ENCODE data around the gene GSE1.
A peak's percentile ranks its signal among the peaks of the same experiment; 100 is the strongest.

Gene GSE1

DNA sequence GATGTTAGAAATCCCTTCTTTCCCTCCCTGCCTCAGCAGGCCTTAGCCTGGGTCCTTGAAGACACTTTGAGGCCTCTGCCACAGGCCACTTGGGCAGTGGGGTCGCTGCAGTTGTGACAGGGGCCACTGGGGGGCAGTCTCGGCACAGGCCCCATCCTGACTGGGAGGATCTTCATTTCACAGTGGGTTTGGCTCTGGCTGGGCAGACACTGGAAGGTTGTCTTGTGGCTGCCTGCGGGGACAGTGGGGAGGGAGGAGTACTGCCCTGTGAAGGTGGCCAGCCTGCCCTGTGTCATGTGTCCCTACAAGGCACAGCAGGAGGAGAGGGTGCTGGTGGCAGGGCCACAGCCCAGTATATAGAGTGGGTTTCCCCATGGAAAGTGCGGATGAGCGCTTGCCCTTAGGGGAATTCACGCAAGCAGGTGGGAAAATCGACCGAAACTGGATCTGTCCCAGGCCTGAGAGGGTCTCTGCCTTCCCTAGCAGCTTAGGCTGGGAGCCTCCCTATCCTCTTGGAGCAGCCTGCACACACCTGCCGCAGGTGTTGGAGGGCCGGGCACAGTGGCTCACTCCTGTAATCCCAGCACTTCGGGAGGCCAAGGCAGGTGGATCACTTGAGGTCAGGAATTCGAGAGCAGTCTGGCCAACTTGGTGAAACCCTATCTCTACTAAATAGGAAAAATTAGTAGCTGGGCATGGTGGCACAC, 46.8 kb downstream of the GSE1 start:
- H3K4me3 ChIP-seq (ENCODE audit: low read length), result no peak overlapping the region
- DNase-seq (ENCODE audit: low read depth), result no peak
- TF ChIP-seq, protein P1, sequence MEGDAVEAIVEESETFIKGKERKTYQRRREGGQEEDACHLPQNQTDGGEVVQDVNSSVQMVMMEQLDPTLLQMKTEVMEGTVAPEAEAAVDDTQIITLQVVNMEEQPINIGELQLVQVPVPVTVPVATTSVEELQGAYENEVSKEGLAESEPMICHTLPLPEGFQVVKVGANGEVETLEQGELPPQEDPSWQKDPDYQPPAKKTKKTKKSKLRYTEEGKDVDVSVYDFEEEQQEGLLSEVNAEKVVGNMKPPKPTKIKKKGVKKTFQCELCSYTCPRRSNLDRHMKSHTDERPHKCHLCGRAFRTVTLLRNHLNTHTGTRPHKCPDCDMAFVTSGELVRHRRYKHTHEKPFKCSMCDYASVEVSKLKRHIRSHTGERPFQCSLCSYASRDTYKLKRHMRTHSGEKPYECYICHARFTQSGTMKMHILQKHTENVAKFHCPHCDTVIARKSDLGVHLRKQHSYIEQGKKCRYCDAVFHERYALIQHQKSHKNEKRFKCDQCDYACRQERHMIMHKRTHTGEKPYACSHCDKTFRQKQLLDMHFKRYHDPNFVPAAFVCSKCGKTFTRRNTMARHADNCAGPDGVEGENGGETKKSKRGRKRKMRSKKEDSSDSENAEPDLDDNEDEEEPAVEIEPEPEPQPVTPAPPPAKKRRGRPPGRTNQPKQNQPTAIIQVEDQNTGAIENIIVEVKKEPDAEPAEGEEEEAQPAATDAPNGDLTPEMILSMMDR (conservative IDR thresholded peaks at IDR 0.05; ENCODE audit: low read depth, low read length), result peak; percentile 98

DNA sequence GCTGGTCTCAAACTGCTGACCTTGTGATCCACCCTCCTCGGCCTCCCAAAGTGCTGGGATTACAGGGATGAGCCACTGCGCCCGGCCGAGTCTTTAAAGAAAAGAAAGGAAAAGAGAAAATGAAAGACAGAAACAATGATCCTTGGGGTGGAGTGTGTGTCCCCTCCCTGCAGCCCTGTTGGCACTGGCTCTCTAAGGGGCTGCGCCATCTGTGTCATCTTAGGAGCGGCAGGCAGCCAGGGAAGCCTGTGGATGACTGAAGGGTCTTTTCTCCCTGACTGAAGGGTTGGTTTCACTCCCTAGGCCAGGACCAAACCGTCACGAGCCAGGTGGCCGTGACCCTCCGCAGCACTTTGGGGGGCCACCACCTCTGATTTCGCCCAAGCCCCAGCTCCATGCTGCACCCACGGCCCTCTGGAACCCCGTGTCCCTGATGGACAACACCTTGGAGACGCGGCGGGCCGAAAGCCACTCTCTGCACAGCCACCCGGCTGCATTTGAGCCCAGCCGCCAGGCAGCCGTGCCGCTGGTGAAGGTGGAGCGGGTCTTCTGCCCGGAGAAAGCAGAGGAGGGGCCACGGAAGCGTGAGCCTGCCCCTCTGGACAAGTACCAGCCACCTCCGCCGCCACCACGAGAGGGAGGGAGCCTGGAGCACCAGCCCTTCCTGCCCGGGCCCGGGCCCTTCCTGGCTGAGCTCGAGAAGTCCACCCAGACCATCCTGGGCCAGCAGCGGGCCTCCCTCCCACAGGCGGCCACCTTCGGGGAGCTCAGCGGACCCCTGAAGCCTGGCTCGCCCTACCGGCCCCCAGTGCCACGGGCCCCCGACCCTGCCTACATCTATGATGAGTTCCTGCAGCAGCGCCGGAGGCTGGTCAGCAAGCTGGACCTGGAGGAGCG, 48.0 kb downstream of the GSE1 start:
- H3K4me3 ChIP-seq (ENCODE audit: low read length), result no peak overlapping the region
- DNase-seq (ENCODE audit: low read depth), result no peak
- TF ChIP-seq, protein P1 (conservative IDR thresholded peaks at IDR 0.05; ENCODE audit: low read depth, low read length), result no peak

DNA sequence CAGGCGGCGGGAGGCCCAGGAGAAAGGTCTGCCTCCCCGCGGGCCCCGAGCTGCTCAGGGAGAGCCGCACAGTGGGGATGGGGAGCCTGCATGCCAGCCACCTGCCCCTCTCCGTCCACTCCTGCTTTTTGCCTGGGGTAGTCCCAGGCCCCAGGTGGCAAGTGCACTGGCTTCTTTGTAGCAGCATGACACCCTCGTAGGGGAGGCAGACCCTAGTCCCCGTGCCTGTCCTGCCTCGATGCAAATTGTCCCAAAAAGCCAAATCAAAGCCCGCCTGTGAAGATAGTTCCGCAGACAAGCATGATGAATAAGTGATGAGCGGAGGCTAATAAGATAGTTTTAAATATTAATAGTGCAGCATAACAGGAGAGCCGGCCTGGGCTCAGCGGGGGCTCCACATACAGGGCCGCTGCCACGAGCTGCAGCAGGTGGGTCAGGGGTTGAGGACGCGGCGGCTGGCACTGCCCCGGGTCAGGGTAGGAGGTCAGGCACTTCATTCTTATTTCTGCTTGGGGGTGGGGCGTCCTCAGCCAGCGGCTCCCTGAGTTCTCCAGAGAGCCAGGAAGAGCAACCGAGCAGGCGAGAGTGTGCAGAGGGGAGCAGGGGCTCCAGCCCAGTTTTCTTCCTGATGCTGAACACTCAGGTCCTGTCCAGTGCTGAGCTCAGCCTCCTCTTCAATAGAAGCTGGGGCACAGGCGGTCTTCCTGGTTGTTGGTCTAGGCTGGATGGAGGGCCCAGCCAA, 48.8 kb downstream of the GSE1 start:
- TF ChIP-seq, protein P1 (conservative IDR thresholded peaks at IDR 0.05; ENCODE audit: low read depth, low read length), result no peak
- H3K4me3 ChIP-seq (ENCODE audit: low read length), result no peak overlapping the region
- DNase-seq (ENCODE audit: low read depth), result no peak

DNA sequence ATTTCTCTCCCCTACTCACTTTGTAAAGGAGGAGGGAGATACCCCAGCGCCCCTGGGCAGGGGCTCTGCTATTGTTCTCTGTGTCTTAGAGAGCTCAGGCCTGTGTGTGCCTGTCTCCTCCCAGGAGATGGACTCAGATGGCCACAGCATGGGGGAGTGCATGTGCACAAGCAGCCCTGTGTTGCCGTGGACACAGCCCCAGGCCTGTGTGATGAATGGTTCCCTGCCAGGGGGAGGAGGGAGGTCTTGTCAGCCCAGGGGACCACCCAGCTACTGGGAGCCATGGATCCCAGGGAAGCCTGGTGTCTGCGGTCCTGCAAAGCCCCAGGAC, 49.3 kb downstream of the GSE1 start:
- TF ChIP-seq, protein P1 (conservative IDR thresholded peaks at IDR 0.05; ENCODE audit: low read depth, low read length), result no peak
- DNase-seq (ENCODE audit: low read depth), result no peak
- H3K4me3 ChIP-seq (ENCODE audit: low read length), result no peak overlapping the region

DNA sequence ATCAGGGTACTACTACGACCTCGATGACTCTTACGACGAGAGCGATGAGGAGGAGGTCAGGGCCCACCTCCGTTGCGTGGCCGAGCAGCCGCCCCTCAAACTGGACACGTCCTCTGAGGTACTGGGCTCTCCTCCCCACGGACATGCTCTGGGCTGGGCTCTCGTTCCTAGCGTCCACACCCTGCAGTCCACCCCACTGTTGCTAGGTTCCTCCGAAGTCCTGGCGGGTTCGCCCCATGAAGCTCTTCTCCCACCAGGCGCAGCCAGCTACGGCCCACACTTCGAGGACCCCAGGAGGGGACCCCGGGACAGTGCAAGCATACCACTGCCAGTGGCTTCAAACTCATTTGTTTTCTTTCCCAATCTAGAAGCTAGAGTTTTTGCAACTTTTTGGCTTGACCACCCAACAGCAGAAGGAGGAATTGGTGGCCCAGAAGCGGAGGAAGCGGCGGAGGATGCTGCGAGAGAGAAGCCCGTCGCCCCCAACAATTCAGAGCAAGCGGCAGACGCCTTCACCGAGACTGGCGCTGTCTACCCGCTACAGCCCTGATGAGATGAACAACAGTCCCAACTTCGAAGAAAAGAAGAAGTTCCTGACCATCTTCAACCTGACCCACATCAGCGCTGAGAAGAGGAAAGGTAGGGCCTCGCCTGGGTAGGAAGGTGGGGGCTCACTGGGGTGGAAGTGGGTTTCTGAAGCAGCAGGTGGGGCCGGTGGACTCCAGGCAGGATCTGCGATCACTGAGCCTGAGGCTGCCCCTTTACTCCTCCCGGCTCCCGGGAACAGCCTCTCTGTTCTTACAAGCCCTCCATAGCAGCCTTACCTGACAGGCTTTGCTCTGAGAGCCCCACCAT, 50.1 kb downstream of the GSE1 start:
- TF ChIP-seq, protein P1 (conservative IDR thresholded peaks at IDR 0.05; ENCODE audit: low read depth, low read length), result no peak
- no peak overlapping the region for H3K4me3 ChIP-seq (ENCODE audit: low read length)
- no peak for DNase-seq (ENCODE audit: low read depth)

DNA sequence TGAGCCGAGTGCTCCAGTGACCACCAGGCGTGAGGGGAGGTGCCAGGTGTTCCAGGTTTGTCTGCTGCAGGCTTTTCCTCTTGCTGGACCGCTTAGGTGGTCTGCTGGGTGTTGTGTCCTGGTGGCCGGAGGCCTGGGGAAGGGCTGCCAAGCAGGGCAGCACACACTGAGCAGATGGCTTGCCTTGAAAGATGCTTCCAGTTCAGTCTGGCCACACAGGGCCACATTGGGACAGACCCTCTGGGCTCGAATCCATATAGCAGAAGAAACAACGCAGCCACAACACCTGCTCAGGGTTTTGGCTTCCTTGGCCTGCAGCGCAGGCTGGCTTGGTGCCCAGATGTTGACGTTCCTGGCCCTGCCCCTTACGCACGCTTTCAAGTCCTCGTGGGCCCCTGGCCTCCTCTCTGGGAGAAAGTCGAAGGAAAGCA, 50.8 kb downstream of the GSE1 start:
- no peak overlapping the region for H3K4me3 ChIP-seq (ENCODE audit: low read length)
- DNase-seq (ENCODE audit: low read depth), result no peak
- TF ChIP-seq, protein P1 (conservative IDR thresholded peaks at IDR 0.05; ENCODE audit: low read depth, low read length), result no peak
